Activated CD8-positive, alpha-beta T cell treated with anti-CD3 and anti-CD28 coated beads, Interleukin-2, amount 10 ng/mL, durations not matched to agents 7 days and 5 days (primary cell): ENCODE results near the gene PIGW. TPM values are rescaled to one million over a fixed set of nuclear protein-coding genes. Genes with fewer than 3 reads are reported as not detected.

Experiments
- ATAC-seq: fragments of 150-1000 bp; cut with Tn5 transposase; one replicate; pipeline ENCODE4 v1.10.0; 2021; ENCODE audit warnings: moderate library complexity
- CTCF ChIA-PET: fragments of 350-600 bp; sonication (Branson Sonifier 250); formaldehyde crosslinking; loops from one replicate; lab custom pipeline; 2021; ENCODE audit warnings: antibody characterized with exemption; lab: Charles Lee
- POLR2A ChIA-PET: fragments of 350-600 bp; sonication (Branson Sonifier 250); formaldehyde crosslinking; loops from one replicate; lab custom pipeline; 2021; ENCODE audit warnings: antibody characterized with exemption; lab: Charles Lee
- DNase-seq: peaks from one replicate; pipeline ENCODE4 v3.0.0-alpha.2; 2020
- H3K27ac Mint-ChIP-seq: one replicate; pipeline ENCODE4 v1.8.0; 2021; ENCODE audit warnings: mild to moderate bottlenecking, mixed read lengths
- H3K27me3 Mint-ChIP-seq: one replicate; pipeline ENCODE4 v1.8.0; 2021; ENCODE audit warnings: low read depth, mixed read lengths
- H3K36me3 Mint-ChIP-seq: one replicate; pipeline ENCODE4 v1.8.0; 2021; ENCODE audit warnings: low read depth, mixed read lengths
- H3K4me1 Mint-ChIP-seq: one replicate; pipeline ENCODE4 v1.8.0; 2021; ENCODE audit warnings: low read depth, mixed read lengths
- H3K4me3 Mint-ChIP-seq: one replicate; pipeline ENCODE4 v1.8.0; 2021; ENCODE audit warnings: mild to moderate bottlenecking, mixed read lengths
- H3K9me3 Mint-ChIP-seq: one replicate; pipeline ENCODE4 v1.8.0; 2022; ENCODE audit warnings: mixed read lengths; ENCODE audit not compliant: insufficient read depth
- total RNA-seq, 2 experiments: library from RNA; stranded (reverse); gene quantifications; one replicate each; pipeline ENCODE4 v1.2.3, GENCODE V29; 2021

The PIGW gene
- total RNA-seq, 2 experiments from 2014 or later, result 8.0 to 11.7 TPM

- Mint-ChIP-seq H3K9me3 (no peaks in the 10 kb centered on the region), H3K27me3 (no peaks in the 10 kb centered on the region), H3K27ac (peak overlapping the region; percentile 95), H3K4me1 (peaks cover 46% of the 10 kb centered on the region), H3K36me3 (peaks cover 55% of the 10 kb centered on the region), H3K4me3 (peak overlapping the region; percentile 87)
- ATAC-seq, result no peak
- POLR2A ChIA-PET, result interaction anchor here (0.6 to 4.7 kb wide), 8 partner anchors 9 to 1274 kb away, joined by 4 to 84 read pairs (median 5); partner anchors contain the start of genes MRM1, MYO19 and PIGW
- CTCF ChIA-PET, result interaction anchor here (0.5 to 3.9 kb wide), 5 partner anchors 9 to 56 kb away, joined by 3 to 35 read pairs (median 6); partner anchors contain the start of genes MRM1, MYO19 and PIGW
- no peak for DNase-seq
Observed at GRCh38 chr17:36546418-36547093, 11.8 kb downstream of the PIGW start.

GRCh38 chr17:36547776-36548175, 13.0 kb downstream of the PIGW start:
- ATAC-seq (no peak), DNase-seq (no peak)
- ChIA-PET POLR2A (interaction anchor here (1.3 to 1.7 kb wide), 2 partner anchors 14 to 175 kb away, joined by 4 to 6 read pairs; partner anchors contain the start of gene MYO19), CTCF (no interaction called here)
- Mint-ChIP-seq H3K36me3 (peaks cover 58% of the 10 kb centered on the region), H3K27ac (peak overlapping the region; percentile 73), H3K9me3 (no peaks in the 10 kb centered on the region), H3K4me3 (peak overlapping the region; percentile 87), H3K27me3 (no peaks in the 10 kb centered on the region), H3K4me1 (peaks cover 55% of the 10 kb centered on the region)

GRCh38 chr17:36550491-36551417, 16.0 kb downstream of the PIGW start:
- peak overlapping the region; percentile 54 for H3K4me3 Mint-ChIP-seq
- CTCF ChIA-PET, result interaction anchor here (2.0 kb wide), 1 partner anchor 51 kb away, joined by 8 read pairs; the partner anchor contains the start of gene MRM1
- H3K4me1 Mint-ChIP-seq, result peaks cover 57% of the 10 kb centered on the region
- DNase-seq, result no peak
- ATAC-seq, result peak; percentile 24
- peaks cover 68% of the 10 kb centered on the region for H3K36me3 Mint-ChIP-seq
- H3K9me3 Mint-ChIP-seq, result no peaks in the 10 kb centered on the region
- peak overlapping the region; percentile 77 for H3K27ac Mint-ChIP-seq
- H3K27me3 Mint-ChIP-seq, result no peaks in the 10 kb centered on the region
- POLR2A ChIA-PET, result interaction anchor here (1.8 kb wide), 1 partner anchor 50 kb away, joined by 5 read pairs; the partner anchor contains the start of gene MRM1

DNA sequence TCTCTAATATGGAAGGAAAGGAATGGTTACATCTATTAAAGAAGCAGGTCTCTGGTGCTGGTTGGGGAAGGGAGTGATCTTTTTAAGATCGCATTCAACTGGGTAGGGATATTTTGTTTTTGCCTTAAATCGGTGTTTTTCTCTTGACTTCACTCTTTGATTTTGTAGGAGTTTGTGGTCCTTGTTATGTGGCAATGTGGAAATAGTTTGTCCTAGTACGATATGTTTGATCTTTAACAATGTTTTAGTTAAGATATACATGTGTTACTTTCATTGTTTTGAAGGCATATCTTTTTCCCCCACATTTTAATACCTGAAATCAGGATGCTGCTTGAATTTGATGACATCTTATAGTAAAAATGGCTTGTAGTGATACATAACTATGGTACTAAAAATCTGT, 18.7 kb downstream of the PIGW start:
- POLR2A ChIA-PET, result no interaction called here
- H3K4me1 Mint-ChIP-seq, result peaks cover 46% of the 10 kb centered on the region

GRCh38 chr17:36566081-36566480, 31.3 kb downstream of the PIGW start:
- no peak overlapping the region for H3K4me3 Mint-ChIP-seq
- ChIA-PET CTCF (interaction anchor here (1.3 kb wide), 1 partner anchor 14 kb away, joined by 3 read pairs; no protein-coding TSS in a partner anchor), POLR2A (no interaction called here)
- H3K27ac Mint-ChIP-seq, result no peak overlapping the region
- ATAC-seq, result no peak
- DNase-seq, result no peak
- H3K36me3 Mint-ChIP-seq, result peaks cover 60% of the 10 kb centered on the region
- no peaks in the 10 kb centered on the region for H3K9me3 Mint-ChIP-seq
- peaks cover 4% of the 10 kb centered on the region for H3K4me1 Mint-ChIP-seq
- H3K27me3 Mint-ChIP-seq, result no peaks in the 10 kb centered on the region

More for the DNA sequence above, 18.7 kb downstream of the PIGW start:
- Mint-ChIP-seq H3K9me3 (no peaks in the 10 kb centered on the region), H3K36me3 (peaks cover 67% of the 10 kb centered on the region), H3K4me3 (no peak overlapping the region), H3K27ac (peak overlapping the region; percentile 9), H3K27me3 (no peaks in the 10 kb centered on the region)
- CTCF ChIA-PET, result no interaction called here
- ATAC-seq, result no peak
- DNase-seq, result no peak

GRCh38 chr17:36575028-36575427, 40.2 kb downstream of the PIGW start:
- Mint-ChIP-seq H3K27ac (no peak overlapping the region), H3K4me1 (peaks cover 5% of the 10 kb centered on the region), H3K36me3 (peaks cover 57% of the 10 kb centered on the region), H3K4me3 (no peak overlapping the region), H3K9me3 (no peaks in the 10 kb centered on the region), H3K27me3 (no peaks in the 10 kb centered on the region)
- DNase-seq (no peak), ATAC-seq (no peak)
- ChIA-PET CTCF (no interaction called here), POLR2A (interaction anchor here (0.7 kb wide), 1 partner anchor 8 kb away, joined by 3 read pairs; no protein-coding TSS in a partner anchor)

DNA sequence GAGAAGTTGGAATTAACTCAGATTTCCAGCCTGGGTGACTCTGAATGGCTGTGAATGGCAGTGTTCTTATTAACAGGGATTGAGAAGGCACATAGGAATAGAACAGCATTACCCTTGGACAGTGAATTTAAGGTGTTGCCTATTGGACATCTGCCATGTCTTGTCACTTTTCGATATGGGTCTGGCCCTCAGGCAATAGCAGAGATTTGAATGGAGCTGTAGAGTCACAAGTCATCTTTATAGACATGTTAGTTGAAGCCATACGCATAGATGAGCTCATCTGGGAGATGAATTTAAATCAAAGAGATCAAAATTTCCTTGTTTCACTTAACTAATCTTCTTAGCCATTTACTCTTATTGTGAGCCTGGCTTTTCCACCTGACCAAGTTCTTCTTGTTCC, 42.0 kb downstream of the PIGW start:
- no peak overlapping the region for H3K4me3 Mint-ChIP-seq
- H3K27ac Mint-ChIP-seq, result peak overlapping the region; percentile 39
- DNase-seq (no peak), ATAC-seq (no peak)
- POLR2A ChIA-PET, result interaction anchor here (1.3 kb wide), 1 partner anchor 15 kb away, joined by 3 read pairs; the partner anchor contains the start of gene DHRS11
- no peaks in the 10 kb centered on the region for H3K27me3 Mint-ChIP-seq
- peaks cover 5% of the 10 kb centered on the region for H3K4me1 Mint-ChIP-seq
- H3K9me3 Mint-ChIP-seq, result no peaks in the 10 kb centered on the region
- peaks cover 63% of the 10 kb centered on the region for H3K36me3 Mint-ChIP-seq
- CTCF ChIA-PET, result no interaction called here

GRCh38 chr17:36578671-36579070, 43.9 kb downstream of the PIGW start:
- DNase-seq (no peak), ATAC-seq (no peak)
- Mint-ChIP-seq H3K27ac (no peak overlapping the region), H3K4me3 (no peak overlapping the region), H3K9me3 (no peaks in the 10 kb centered on the region), H3K27me3 (no peaks in the 10 kb centered on the region), H3K36me3 (peaks cover 55% of the 10 kb centered on the region), H3K4me1 (peaks cover 2% of the 10 kb centered on the region)
- CTCF ChIA-PET, result interaction anchor here (0.8 to 1.7 kb wide), 3 partner anchors 11 to 32 kb away, joined by 3 to 5 read pairs (median 3); no protein-coding TSS in a partner anchor
- POLR2A ChIA-PET, result interaction anchor here (1.2 kb wide), 1 partner anchor 43 kb away, joined by 3 read pairs; no protein-coding TSS in a partner anchor

DNA sequence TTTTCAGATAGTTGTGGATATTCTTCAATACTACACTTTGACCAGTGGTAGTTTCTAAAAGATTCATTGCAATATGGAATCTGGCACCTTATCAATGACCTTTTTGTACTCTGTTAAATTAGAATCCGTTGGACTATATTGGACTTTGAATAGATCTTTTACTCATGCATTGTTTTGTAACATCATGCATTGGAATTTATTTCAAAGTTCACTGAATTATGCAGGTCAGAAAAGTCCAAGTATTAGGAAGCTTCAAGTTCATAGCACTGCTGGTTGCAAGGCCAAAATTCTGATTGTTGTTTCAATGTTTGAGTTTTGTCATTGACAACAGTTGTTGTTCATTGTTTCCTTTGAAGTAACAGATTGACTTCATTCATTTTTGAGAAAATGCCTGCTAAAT, 49.0 kb downstream of the PIGW start:
- Mint-ChIP-seq H3K4me1 (peaks cover 2% of the 10 kb centered on the region), H3K27me3 (no peaks in the 10 kb centered on the region), H3K9me3 (no peaks in the 10 kb centered on the region), H3K27ac (no peak overlapping the region), H3K36me3 (peaks cover 59% of the 10 kb centered on the region), H3K4me3 (no peak overlapping the region)
- CTCF ChIA-PET, result interaction anchor here (1.2 kb wide), 1 partner anchor 19 kb away, joined by 5 read pairs; no protein-coding TSS in a partner anchor
- DNase-seq (no peak), ATAC-seq (no peak)
- POLR2A ChIA-PET, result interaction anchor here (0.6 to 1.3 kb wide), 3 partner anchors 9 to 1071 kb away, joined by 3 read pairs; partner anchors contain the start of gene MRM1

DNA sequence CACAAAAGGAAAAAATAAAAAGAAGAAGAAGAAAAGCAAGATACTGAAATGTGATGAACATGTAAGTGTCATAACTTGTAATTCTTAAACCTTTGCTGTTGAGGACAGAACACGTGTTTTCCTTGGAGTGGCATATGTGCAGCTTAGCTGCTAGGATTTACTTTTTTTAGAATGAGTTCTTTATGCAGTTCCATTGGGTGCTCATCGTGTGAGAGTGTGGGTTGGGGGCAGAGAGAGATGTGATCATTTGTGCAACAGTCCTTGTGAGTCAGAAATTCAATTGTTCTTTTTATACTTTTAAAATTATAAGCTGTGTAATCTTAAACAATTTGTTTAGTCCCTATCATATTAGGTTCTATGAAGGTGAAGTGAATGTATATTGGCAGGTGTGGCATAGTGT, 51.4 kb downstream of the PIGW start:
- H3K4me1 Mint-ChIP-seq, result peaks cover 24% of the 10 kb centered on the region
- H3K4me3 Mint-ChIP-seq, result no peak overlapping the region
- no peak for ATAC-seq
- H3K27ac Mint-ChIP-seq, result no peak overlapping the region
- POLR2A ChIA-PET, result no interaction called here
- no peaks in the 10 kb centered on the region for H3K9me3 Mint-ChIP-seq
- no peaks in the 10 kb centered on the region for H3K27me3 Mint-ChIP-seq
- DNase-seq, result no peak
- CTCF ChIA-PET, result no interaction called here
- H3K36me3 Mint-ChIP-seq, result peaks cover 60% of the 10 kb centered on the region
